ENCODE measurements around the gene MYBBP1A. TPM values are rescaled to one million over a fixed set of nuclear protein-coding genes. Genes with fewer than 3 reads are reported as not detected.

The MYBBP1A gene
- total RNA-seq, 1 donor, result 49.2 TPM

- H3K79me2 ChIP-seq (ENCODE audit: insufficient read depth, low read length), result peaks cover 8% of the 10 kb centered on the region
- peaks cover 65% of the 10 kb centered on the region for H3K36me3 ChIP-seq (ENCODE audit: insufficient read depth, low read length)
- no peak for TF ChIP-seq CTCF (IDR thresholded peaks at IDR 0.05; ENCODE audit: extremely low read depth, low read depth, low read length)
- H3K4me1 ChIP-seq (ENCODE audit: insufficient read depth, low read length), result peaks cover 4% of the 10 kb centered on the region
- no peaks in the 10 kb centered on the region for H3K27me3 ChIP-seq (ENCODE audit: insufficient read depth, low read length)
- no peak overlapping the region for H3K4me3 ChIP-seq (ENCODE audit: insufficient read depth, low read length)
- no peak overlapping the region for H3K4me2 ChIP-seq (ENCODE audit: insufficient read depth, low read length)
- no peak overlapping the region for H2AFZ ChIP-seq (ENCODE audit: low read length)
- no peaks in the 10 kb centered on the region for H3K9me3 ChIP-seq (ENCODE audit: low read depth, low read length)
- H4K20me1 ChIP-seq (ENCODE audit: insufficient read depth, low read length), result peaks cover 13% of the 10 kb centered on the region
- DNase-seq (ENCODE audit: insufficient read length, low spot score, missing footprints), result peak; percentile 82
- no peak overlapping the region for H3K27ac ChIP-seq (ENCODE audit: low read depth, low read length)
These were observed 6.3 kb downstream of the MYBBP1A start for GRCh38 chr17:4548721-4549531.

- H3K4me3 ChIP-seq (ENCODE audit: insufficient read depth, low read length), result no peak overlapping the region
- no peak overlapping the region for H2AFZ ChIP-seq (ENCODE audit: low read length)
- H3K27me3 ChIP-seq (ENCODE audit: insufficient read depth, low read length), result no peaks in the 10 kb centered on the region
- no peaks in the 10 kb centered on the region for H3K4me1 ChIP-seq (ENCODE audit: insufficient read depth, low read length)
- TF ChIP-seq CTCF (IDR thresholded peaks at IDR 0.05; ENCODE audit: extremely low read depth, low read depth, low read length), result no peak
- DNase-seq (ENCODE audit: insufficient read length, low spot score, missing footprints), result no peak
- H3K4me2 ChIP-seq (ENCODE audit: insufficient read depth, low read length), result no peak overlapping the region
- H3K79me2 ChIP-seq (ENCODE audit: insufficient read depth, low read length), result peaks cover under 1% of the 10 kb centered on the region
- peaks cover 57% of the 10 kb centered on the region for H3K36me3 ChIP-seq (ENCODE audit: insufficient read depth, low read length)
- H3K9me3 ChIP-seq (ENCODE audit: low read depth, low read length), result no peaks in the 10 kb centered on the region
- peaks cover 10% of the 10 kb centered on the region for H4K20me1 ChIP-seq (ENCODE audit: insufficient read depth, low read length)
- H3K27ac ChIP-seq (ENCODE audit: low read depth, low read length), result no peak overlapping the region
These were observed 7.1 kb downstream of the MYBBP1A start for GRCh38 chr17:4548061-4548461.

- H3K36me3 ChIP-seq (ENCODE audit: insufficient read depth, low read length), result peaks cover 54% of the 10 kb centered on the region
- DNase-seq (ENCODE audit: insufficient read length, low spot score, missing footprints), result no peak
- H2AFZ ChIP-seq (ENCODE audit: low read length), result no peak overlapping the region
- H3K79me2 ChIP-seq (ENCODE audit: insufficient read depth, low read length), result no peaks in the 10 kb centered on the region
- H3K4me3 ChIP-seq (ENCODE audit: insufficient read depth, low read length), result no peak overlapping the region
- H4K20me1 ChIP-seq (ENCODE audit: insufficient read depth, low read length), result peaks cover 13% of the 10 kb centered on the region
- no peaks in the 10 kb centered on the region for H3K9me3 ChIP-seq (ENCODE audit: low read depth, low read length)
- no peak overlapping the region for H3K27ac ChIP-seq (ENCODE audit: low read depth, low read length)
- H3K4me2 ChIP-seq (ENCODE audit: insufficient read depth, low read length), result no peak overlapping the region
- TF ChIP-seq CTCF (IDR thresholded peaks at IDR 0.05; ENCODE audit: extremely low read depth, low read depth, low read length), result no peak
- no peaks in the 10 kb centered on the region for H3K27me3 ChIP-seq (ENCODE audit: insufficient read depth, low read length)
- H3K4me1 ChIP-seq (ENCODE audit: insufficient read depth, low read length), result no peaks in the 10 kb centered on the region
These were observed 7.9 kb downstream of the MYBBP1A start for GRCh38 chr17:4547118-4547906.

Data from osteoblast (primary cell).